ENCODE data around the gene CES2.

GRCh38 chr16:66940236-66940635 is 4.9 kb downstream of the CES2 start:
- TF ChIP-seq SREBF2 (IDR thresholded peaks at IDR 0.05) (no peak), HMGXB4 (CRISPR knock-in tag; IDR thresholded peaks at IDR 0.05; ENCODE audit: borderline replicate concordance) (no peak), HOXA7 (CRISPR knock-in tag; IDR thresholded peaks at IDR 0.05) (no peak), POLR2AphosphoS2 (conservative IDR thresholded peaks at IDR 0.05; ENCODE audit: low read length) (no peak), RAD21 (conservative IDR thresholded peaks at IDR 0.05 in 1 of 2, IDR thresholded peaks at IDR 0.05 in 1 of 2) (no peak)
- TF ChIP-seq, protein P1, sequence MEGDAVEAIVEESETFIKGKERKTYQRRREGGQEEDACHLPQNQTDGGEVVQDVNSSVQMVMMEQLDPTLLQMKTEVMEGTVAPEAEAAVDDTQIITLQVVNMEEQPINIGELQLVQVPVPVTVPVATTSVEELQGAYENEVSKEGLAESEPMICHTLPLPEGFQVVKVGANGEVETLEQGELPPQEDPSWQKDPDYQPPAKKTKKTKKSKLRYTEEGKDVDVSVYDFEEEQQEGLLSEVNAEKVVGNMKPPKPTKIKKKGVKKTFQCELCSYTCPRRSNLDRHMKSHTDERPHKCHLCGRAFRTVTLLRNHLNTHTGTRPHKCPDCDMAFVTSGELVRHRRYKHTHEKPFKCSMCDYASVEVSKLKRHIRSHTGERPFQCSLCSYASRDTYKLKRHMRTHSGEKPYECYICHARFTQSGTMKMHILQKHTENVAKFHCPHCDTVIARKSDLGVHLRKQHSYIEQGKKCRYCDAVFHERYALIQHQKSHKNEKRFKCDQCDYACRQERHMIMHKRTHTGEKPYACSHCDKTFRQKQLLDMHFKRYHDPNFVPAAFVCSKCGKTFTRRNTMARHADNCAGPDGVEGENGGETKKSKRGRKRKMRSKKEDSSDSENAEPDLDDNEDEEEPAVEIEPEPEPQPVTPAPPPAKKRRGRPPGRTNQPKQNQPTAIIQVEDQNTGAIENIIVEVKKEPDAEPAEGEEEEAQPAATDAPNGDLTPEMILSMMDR (IDR thresholded peaks at IDR 0.05), result no peak
